ENCODE data around the gene VSIR. TPM values are rescaled to one million over a fixed set of nuclear protein-coding genes. Genes with fewer than 3 reads are reported as not detected.

VSIR gene
- total RNA-seq, 1 donor from 2014 or later, result not detected

DNA sequence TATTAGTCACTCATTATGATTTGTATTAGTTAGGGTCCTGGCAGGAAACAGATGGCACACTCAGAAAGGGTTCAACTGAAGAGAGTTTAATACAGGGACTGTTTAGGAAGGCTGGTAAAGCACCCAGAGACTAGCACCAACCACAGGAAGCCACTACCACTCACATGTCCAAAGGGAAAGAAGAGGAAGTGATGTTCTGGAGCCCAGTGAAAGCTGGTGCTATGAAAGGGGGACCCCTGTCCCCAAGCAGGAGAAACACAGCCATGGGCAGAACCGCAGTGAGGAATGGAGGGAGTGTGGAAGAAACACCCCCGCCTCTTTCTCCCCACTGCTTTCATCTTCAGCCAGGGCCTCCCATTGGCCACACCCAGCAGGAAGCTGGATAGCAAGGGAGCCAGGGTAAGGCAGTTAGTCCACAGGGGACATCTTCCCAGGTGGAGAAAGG lies 3.2 kb upstream of the VSIR start:
- H3K36me3 Mint-ChIP-seq, result no peaks in the 10 kb centered on the region
- TF ChIP-seq EZH2phosphoT487 (IDR thresholded peaks at IDR 0.05) (no peak), EZH2 (IDR thresholded peaks at IDR 0.05) (no peak)
- TF ChIP-seq, protein P1, sequence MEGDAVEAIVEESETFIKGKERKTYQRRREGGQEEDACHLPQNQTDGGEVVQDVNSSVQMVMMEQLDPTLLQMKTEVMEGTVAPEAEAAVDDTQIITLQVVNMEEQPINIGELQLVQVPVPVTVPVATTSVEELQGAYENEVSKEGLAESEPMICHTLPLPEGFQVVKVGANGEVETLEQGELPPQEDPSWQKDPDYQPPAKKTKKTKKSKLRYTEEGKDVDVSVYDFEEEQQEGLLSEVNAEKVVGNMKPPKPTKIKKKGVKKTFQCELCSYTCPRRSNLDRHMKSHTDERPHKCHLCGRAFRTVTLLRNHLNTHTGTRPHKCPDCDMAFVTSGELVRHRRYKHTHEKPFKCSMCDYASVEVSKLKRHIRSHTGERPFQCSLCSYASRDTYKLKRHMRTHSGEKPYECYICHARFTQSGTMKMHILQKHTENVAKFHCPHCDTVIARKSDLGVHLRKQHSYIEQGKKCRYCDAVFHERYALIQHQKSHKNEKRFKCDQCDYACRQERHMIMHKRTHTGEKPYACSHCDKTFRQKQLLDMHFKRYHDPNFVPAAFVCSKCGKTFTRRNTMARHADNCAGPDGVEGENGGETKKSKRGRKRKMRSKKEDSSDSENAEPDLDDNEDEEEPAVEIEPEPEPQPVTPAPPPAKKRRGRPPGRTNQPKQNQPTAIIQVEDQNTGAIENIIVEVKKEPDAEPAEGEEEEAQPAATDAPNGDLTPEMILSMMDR (IDR thresholded peaks at IDR 0.05), result no peak
- Histone ChIP-seq H3K4me2 (no peak overlapping the region), H3K27me3 (peaks cover 34% of the 10 kb centered on the region), H3K4me1 (no peaks in the 10 kb centered on the region), H3K36me3 (no peaks in the 10 kb centered on the region), H2AFZ (replicated peaks) (no peak overlapping the region), H3K9me3 (ENCODE audit: low read depth) (no peaks in the 10 kb centered on the region), H3K4me3 (no peak overlapping the region), H3K27ac (no peak overlapping the region), H4K20me1 (ENCODE audit: low read depth) (no peaks in the 10 kb centered on the region), H3K79me2 (ENCODE audit: low read depth) (no peaks in the 10 kb centered on the region), H3K9ac (no peak overlapping the region), H3F3A (ENCODE audit: low read depth) (no peaks in the 10 kb centered on the region)
- no peak overlapping the region for H3K4me3 Mint-ChIP-seq
- no peaks in the 10 kb centered on the region for H3K9me3 Mint-ChIP-seq
- H3K27ac Mint-ChIP-seq, result no peak overlapping the region
- peaks cover 10% of the 10 kb centered on the region for H3K27me3 Mint-ChIP-seq (ENCODE audit: insufficient read depth, low read depth)
- no peak for DNase-seq (ENCODE audit: low spot score)
- peaks cover 4% of the 10 kb centered on the region for H3K4me1 Mint-ChIP-seq

DNA sequence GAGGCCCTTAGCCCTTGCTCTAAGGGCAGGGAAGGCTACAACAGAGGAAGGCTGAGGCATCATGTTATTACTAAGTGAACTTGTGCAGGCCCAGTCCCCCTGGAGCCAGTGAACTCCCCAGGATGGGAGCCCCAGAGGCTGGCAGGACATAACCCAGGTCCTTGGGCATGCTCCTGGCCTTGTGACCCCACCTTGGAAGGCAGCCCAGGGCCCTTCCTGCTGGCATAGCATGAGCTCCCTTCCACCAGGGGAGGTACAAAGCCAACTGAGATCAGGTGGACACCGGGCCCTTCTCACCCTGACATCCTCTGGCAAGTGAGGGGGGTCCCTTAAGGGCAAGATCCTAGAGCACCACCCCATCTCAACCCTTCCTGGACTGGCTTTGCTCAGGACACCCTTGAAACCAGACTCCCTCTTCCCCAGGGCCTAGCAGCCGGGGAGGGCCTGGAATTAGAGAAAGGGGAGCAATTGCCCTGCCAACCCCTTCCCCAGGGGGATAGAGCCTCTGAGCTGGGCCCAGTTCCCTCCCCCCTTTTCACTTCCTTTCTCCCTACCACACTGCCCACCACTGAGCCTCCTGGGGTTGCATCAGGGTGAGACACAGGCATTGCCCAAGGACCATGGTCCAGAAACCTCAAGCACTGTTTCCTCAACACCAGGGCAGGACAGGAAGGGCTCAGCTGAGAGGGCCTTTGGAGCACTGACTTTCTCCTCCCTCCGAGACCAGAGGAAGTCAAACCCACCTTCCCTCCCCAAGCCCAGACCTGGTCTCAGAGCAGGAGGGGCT lies 1.8 kb upstream of the VSIR start:
- no peak overlapping the region for H3K27ac Mint-ChIP-seq
- H3K4me1 Mint-ChIP-seq, result peaks cover 4% of the 10 kb centered on the region
- TF ChIP-seq EZH2 (IDR thresholded peaks at IDR 0.05) (no peak), EZH2phosphoT487 (IDR thresholded peaks at IDR 0.05) (no peak)
- TF ChIP-seq, protein P1 (IDR thresholded peaks at IDR 0.05), result no peak
- Histone ChIP-seq H2AFZ (replicated peaks) (no peak overlapping the region), H3K79me2 (ENCODE audit: low read depth) (no peaks in the 10 kb centered on the region), H3K4me2 (no peak overlapping the region), H3K27me3 (peaks cover 45% of the 10 kb centered on the region), H3K9ac (no peak overlapping the region), H3K9me3 (ENCODE audit: low read depth) (no peaks in the 10 kb centered on the region), H3K4me1 (no peaks in the 10 kb centered on the region), H4K20me1 (ENCODE audit: low read depth) (no peaks in the 10 kb centered on the region), H3K4me3 (no peak overlapping the region), H3K36me3 (no peaks in the 10 kb centered on the region), H3F3A (ENCODE audit: low read depth) (no peaks in the 10 kb centered on the region), H3K27ac (no peak overlapping the region)
- no peak overlapping the region for H3K4me3 Mint-ChIP-seq
- H3K36me3 Mint-ChIP-seq, result no peaks in the 10 kb centered on the region
- H3K9me3 Mint-ChIP-seq, result no peaks in the 10 kb centered on the region
- peaks cover 10% of the 10 kb centered on the region for H3K27me3 Mint-ChIP-seq (ENCODE audit: insufficient read depth, low read depth)
- DNase-seq (ENCODE audit: low spot score), result no peak

DNA sequence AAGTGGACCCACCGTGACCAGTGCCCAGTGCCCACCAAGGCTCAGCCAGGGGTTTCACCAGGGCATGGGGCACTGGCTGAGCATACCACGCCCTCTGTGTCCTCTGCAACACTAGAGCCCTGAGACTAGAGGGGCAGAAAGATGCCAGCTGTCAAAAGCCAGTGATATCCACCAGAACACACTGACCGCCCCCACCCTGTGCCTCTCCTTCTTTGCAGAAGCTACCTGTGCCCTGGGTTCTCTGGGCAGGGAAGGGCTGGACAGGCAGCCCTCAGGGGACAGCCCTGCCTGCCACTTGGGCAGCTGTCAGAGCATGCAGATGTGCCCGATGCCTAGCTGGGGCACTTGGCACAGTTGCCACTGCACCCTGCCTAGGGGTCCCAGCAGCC lies 494 bp downstream of the VSIR start:
- no peaks in the 10 kb centered on the region for H3K9me3 Mint-ChIP-seq
- Histone ChIP-seq H3K4me3 (peak overlapping the region; percentile 51), H3F3A (ENCODE audit: low read depth) (no peaks in the 10 kb centered on the region), H3K27me3 (peaks cover 45% of the 10 kb centered on the region), H4K20me1 (ENCODE audit: low read depth) (no peaks in the 10 kb centered on the region), H3K4me2 (peak overlapping the region; percentile 77), H3K79me2 (ENCODE audit: low read depth) (no peaks in the 10 kb centered on the region), H3K36me3 (no peaks in the 10 kb centered on the region), H3K9ac (no peak overlapping the region), H3K9me3 (ENCODE audit: low read depth) (no peaks in the 10 kb centered on the region), H3K27ac (no peak overlapping the region), H3K4me1 (no peaks in the 10 kb centered on the region), H2AFZ (replicated peaks) (peak overlapping the region; percentile 59)
- no peaks in the 10 kb centered on the region for H3K36me3 Mint-ChIP-seq
- peaks cover 4% of the 10 kb centered on the region for H3K4me1 Mint-ChIP-seq
- peak overlapping the region; percentile 43 for H3K4me3 Mint-ChIP-seq
- H3K27me3 Mint-ChIP-seq (ENCODE audit: insufficient read depth, low read depth), result peaks cover 12% of the 10 kb centered on the region
- H3K27ac Mint-ChIP-seq, result no peak overlapping the region
- TF ChIP-seq, protein P1 (IDR thresholded peaks at IDR 0.05), result no peak
- TF ChIP-seq EZH2 (IDR thresholded peaks at IDR 0.05) (no peak), EZH2phosphoT487 (IDR thresholded peaks at IDR 0.05) (no peak)
- no peak for DNase-seq (ENCODE audit: low spot score)

Data from neural progenitor cell (in vitro differentiated cells).